Measurements from ENCODE around the gene CCNQ. TPM values are rescaled to one million over a fixed set of nuclear protein-coding genes. Genes with fewer than 3 reads are reported as not detected.

Gene CCNQ
- total and polyA plus RNA-seq, 2 experiments from 2014 or later: 34.5 to 45.5 TPM

GRCh38 chrX:153578200-153578835 is 20.6 kb downstream of the CCNQ start:
- H3K27ac ChIP-seq: no peak overlapping the region
- 69 to 73% methylated on average over 11 to 13 of the region's 18 CpGs for WGBS, 2 experiments (ENCODE audit: low coverage in 1 of 2, low lambda C conversion rate in 2 of 2, missing lambda C conversion rate in 2 of 2)
- H3K9me2 ChIP-seq (ENCODE audit: insufficient read depth): no peaks in the 10 kb centered on the region
- no peaks in the 10 kb centered on the region for H3K79me2 ChIP-seq (ENCODE audit: insufficient read depth)
- no peaks in the 10 kb centered on the region for H3K9me3 ChIP-seq (ENCODE audit: low read depth)
- H3K4me2 ChIP-seq (ENCODE audit: unreplicated experiment): no peak overlapping the region
- no peak overlapping the region for H3K4me3 ChIP-seq
- no peaks in the 10 kb centered on the region for H3F3A ChIP-seq (ENCODE audit: insufficient read depth)
- H3K27me3 ChIP-seq (replicated peaks; ENCODE audit: insufficient read depth): no peaks in the 10 kb centered on the region
- no peaks in the 10 kb centered on the region for H4K20me1 ChIP-seq (ENCODE audit: insufficient read depth)
- H3K4me1 ChIP-seq (ENCODE audit: insufficient read depth): no peaks in the 10 kb centered on the region
- TF ChIP-seq EZH2phosphoT487 (IDR thresholded peaks at IDR 0.05; ENCODE audit: insufficient read depth, low read depth) (no peak), EZH2 (IDR thresholded peaks at IDR 0.05; ENCODE audit: insufficient read depth, poor library complexity, severe bottlenecking) (no peak)
- no peaks in the 10 kb centered on the region for H3K36me3 ChIP-seq (ENCODE audit: low read depth)
- no peak for DNase-seq
- no peak overlapping the region for H2AFZ ChIP-seq
- no peak overlapping the region for H3K9ac ChIP-seq
- in situ Hi-C loops (cut with MboI): no loop called here

GRCh38 chrX:153576961-153577360 is 22.0 kb downstream of the CCNQ start:
- 76 to 79% methylated on average over 5 of the region's 6 CpGs for WGBS, 2 experiments (ENCODE audit: low coverage in 1 of 2, low lambda C conversion rate in 2 of 2, missing lambda C conversion rate in 2 of 2)
- Histone ChIP-seq H3K4me2 (ENCODE audit: unreplicated experiment) (no peak overlapping the region), H3K9me3 (ENCODE audit: low read depth) (no peaks in the 10 kb centered on the region), H3K4me3 (no peak overlapping the region), H3F3A (ENCODE audit: insufficient read depth) (no peaks in the 10 kb centered on the region), H3K36me3 (ENCODE audit: low read depth) (no peaks in the 10 kb centered on the region), H3K79me2 (ENCODE audit: insufficient read depth) (no peaks in the 10 kb centered on the region), H3K27ac (no peak overlapping the region), H2AFZ (no peak overlapping the region), H4K20me1 (ENCODE audit: insufficient read depth) (no peaks in the 10 kb centered on the region), H3K9me2 (ENCODE audit: insufficient read depth) (no peaks in the 10 kb centered on the region), H3K27me3 (replicated peaks; ENCODE audit: insufficient read depth) (no peaks in the 10 kb centered on the region), H3K4me1 (ENCODE audit: insufficient read depth) (no peaks in the 10 kb centered on the region), H3K9ac (no peak overlapping the region)
- no peak for DNase-seq
- no peak for TF ChIP-seq EZH2 (IDR thresholded peaks at IDR 0.05; ENCODE audit: insufficient read depth, poor library complexity, severe bottlenecking)
- TF ChIP-seq EZH2phosphoT487 (IDR thresholded peaks at IDR 0.05; ENCODE audit: insufficient read depth, low read depth): no peak
- in situ Hi-C loops (cut with MboI): no loop called here

- H3K36me3 ChIP-seq (ENCODE audit: low read depth): no peaks in the 10 kb centered on the region
- no peak overlapping the region for H3K4me2 ChIP-seq (ENCODE audit: unreplicated experiment)
- no peaks in the 10 kb centered on the region for H3K27me3 ChIP-seq (replicated peaks; ENCODE audit: insufficient read depth)
- no peaks in the 10 kb centered on the region for H3K79me2 ChIP-seq (ENCODE audit: insufficient read depth)
- no peak overlapping the region for H3K27ac ChIP-seq
- in situ Hi-C loops (cut with MboI): no loop called here
- WGBS, 2 experiments (ENCODE audit: low coverage in 1 of 2, low lambda C conversion rate in 2 of 2, missing lambda C conversion rate in 2 of 2): 73 to 80% methylated on average over 6 to 7 of the region's 10 CpGs
- DNase-seq: no peak
- H3K9ac ChIP-seq: no peak overlapping the region
- no peaks in the 10 kb centered on the region for H4K20me1 ChIP-seq (ENCODE audit: insufficient read depth)
- H2AFZ ChIP-seq: no peak overlapping the region
- H3F3A ChIP-seq (ENCODE audit: insufficient read depth): no peaks in the 10 kb centered on the region
- no peaks in the 10 kb centered on the region for H3K9me3 ChIP-seq (ENCODE audit: low read depth)
- TF ChIP-seq EZH2phosphoT487 (IDR thresholded peaks at IDR 0.05; ENCODE audit: insufficient read depth, low read depth) (no peak), EZH2 (IDR thresholded peaks at IDR 0.05; ENCODE audit: insufficient read depth, poor library complexity, severe bottlenecking) (no peak)
- H3K4me1 ChIP-seq (ENCODE audit: insufficient read depth): no peaks in the 10 kb centered on the region
- H3K9me2 ChIP-seq (ENCODE audit: insufficient read depth): no peaks in the 10 kb centered on the region
- no peak overlapping the region for H3K4me3 ChIP-seq
Observed at GRCh38 chrX:153576239-153576870, 22.6 kb downstream of the CCNQ start.

- Histone ChIP-seq H3K27me3 (replicated peaks; ENCODE audit: insufficient read depth) (no peaks in the 10 kb centered on the region), H3K4me2 (ENCODE audit: unreplicated experiment) (no peak overlapping the region), H2AFZ (no peak overlapping the region), H3K9me2 (ENCODE audit: insufficient read depth) (no peaks in the 10 kb centered on the region), H3K27ac (no peak overlapping the region), H3K4me1 (ENCODE audit: insufficient read depth) (no peaks in the 10 kb centered on the region), H3K4me3 (no peak overlapping the region), H4K20me1 (ENCODE audit: insufficient read depth) (no peaks in the 10 kb centered on the region), H3K9me3 (ENCODE audit: low read depth) (no peaks in the 10 kb centered on the region), H3F3A (ENCODE audit: insufficient read depth) (no peaks in the 10 kb centered on the region), H3K79me2 (ENCODE audit: insufficient read depth) (no peaks in the 10 kb centered on the region), H3K36me3 (ENCODE audit: low read depth) (no peaks in the 10 kb centered on the region), H3K9ac (no peak overlapping the region)
- peak; percentile 3 for DNase-seq
- in situ Hi-C loops (cut with MboI): no loop called here
- no peak for TF ChIP-seq EZH2phosphoT487 (IDR thresholded peaks at IDR 0.05; ENCODE audit: insufficient read depth, low read depth)
- TF ChIP-seq EZH2 (IDR thresholded peaks at IDR 0.05; ENCODE audit: insufficient read depth, poor library complexity, severe bottlenecking): no peak
- 68 to 72% methylated on average over 4 of the region's 4 CpGs for WGBS, 2 experiments (ENCODE audit: low coverage in 1 of 2, low lambda C conversion rate in 2 of 2, missing lambda C conversion rate in 2 of 2)
Observed at GRCh38 chrX:153573984-153574383, 25.0 kb downstream of the CCNQ start.
